Gastroesophageal sphincter (tissue), 3 donors: ENCODE measurements around the gene OR14K1.
"Not testable (repeated sequence)": the region's sequence is repeated elsewhere in the genome, so short reads cannot be mapped to it uniquely, and the experiment has no call there.

Experiments
- EP300 ChIP-seq: sonication (generic); formaldehyde crosslinking; IDR thresholded peaks from one replicate; pipeline ENCODE4 v1.6.1; 2017; ENCODE audit warnings: antibody characterized with exemption, mild to moderate bottlenecking
- POLR2A ChIP-seq, 2 donors: fragments of 450-650 bp; IDR thresholded peaks; one replicate each; pipeline ENCODE4 v1.6.1; 2017; ENCODE audit warnings: antibody characterized with exemption in 2 of 2, mild to moderate bottlenecking in 2 of 2, moderate library complexity in 1 of 2
- POLR2AphosphoS5 ChIP-seq: sonication (generic); formaldehyde crosslinking; IDR thresholded peaks from one replicate; pipeline ENCODE4 v1.6.1; 2017; ENCODE audit warnings: antibody characterized with exemption
- TF ChIP-seq, protein P1 (sequence below), 4 experiments: fragments of 200-600 bp in 2 of 4; fragments of 450-650 bp in 2 of 4; sonication (generic) in 1 of 4; IDR thresholded peaks; one replicate each; pipeline ENCODE4 v1.5.1; 2017 to 2019; ENCODE audit warnings: antibody characterized with exemption in 4 of 4, mild to moderate bottlenecking in 2 of 4, moderate library complexity in 2 of 4

DNA sequence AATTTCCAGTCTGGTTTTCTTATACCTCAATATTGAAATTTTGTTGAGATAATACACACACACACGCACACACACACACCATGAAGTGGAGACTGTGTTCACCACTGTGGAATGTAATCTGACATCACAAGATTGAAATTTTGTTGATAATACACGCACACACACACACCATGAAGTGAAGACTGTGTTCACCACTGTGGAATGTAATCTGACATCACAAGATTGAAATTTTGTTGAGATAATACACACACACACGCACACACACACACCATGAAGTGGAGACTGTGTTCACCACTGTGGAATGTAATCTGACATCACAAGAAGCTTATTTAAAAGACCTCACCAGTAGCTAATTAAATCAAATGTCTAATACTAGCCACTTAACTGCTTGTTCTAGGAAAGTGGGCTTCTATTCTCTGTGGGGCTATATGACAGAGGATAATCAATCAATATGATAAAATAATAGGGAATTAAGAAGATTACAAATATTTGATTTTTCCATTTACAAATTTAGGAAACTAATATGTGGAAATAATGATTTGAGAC lies 3.9 kb downstream of the OR14K1 start:
- TF ChIP-seq, protein P1, sequence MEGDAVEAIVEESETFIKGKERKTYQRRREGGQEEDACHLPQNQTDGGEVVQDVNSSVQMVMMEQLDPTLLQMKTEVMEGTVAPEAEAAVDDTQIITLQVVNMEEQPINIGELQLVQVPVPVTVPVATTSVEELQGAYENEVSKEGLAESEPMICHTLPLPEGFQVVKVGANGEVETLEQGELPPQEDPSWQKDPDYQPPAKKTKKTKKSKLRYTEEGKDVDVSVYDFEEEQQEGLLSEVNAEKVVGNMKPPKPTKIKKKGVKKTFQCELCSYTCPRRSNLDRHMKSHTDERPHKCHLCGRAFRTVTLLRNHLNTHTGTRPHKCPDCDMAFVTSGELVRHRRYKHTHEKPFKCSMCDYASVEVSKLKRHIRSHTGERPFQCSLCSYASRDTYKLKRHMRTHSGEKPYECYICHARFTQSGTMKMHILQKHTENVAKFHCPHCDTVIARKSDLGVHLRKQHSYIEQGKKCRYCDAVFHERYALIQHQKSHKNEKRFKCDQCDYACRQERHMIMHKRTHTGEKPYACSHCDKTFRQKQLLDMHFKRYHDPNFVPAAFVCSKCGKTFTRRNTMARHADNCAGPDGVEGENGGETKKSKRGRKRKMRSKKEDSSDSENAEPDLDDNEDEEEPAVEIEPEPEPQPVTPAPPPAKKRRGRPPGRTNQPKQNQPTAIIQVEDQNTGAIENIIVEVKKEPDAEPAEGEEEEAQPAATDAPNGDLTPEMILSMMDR (IDR thresholded peaks at IDR 0.05) = not testable (repeated sequence)
- TF ChIP-seq POLR2A (IDR thresholded peaks at IDR 0.05); POLR2AphosphoS5; EP300: not testable (repeated sequence)
